Measurements from ENCODE around the gene IL36RN. TPM values are rescaled to one million over a fixed set of nuclear protein-coding genes. Genes with fewer than 3 reads are reported as not detected.

The IL36RN gene
- total RNA-seq, 1 donor from 2014 or later: not detected

DNA sequence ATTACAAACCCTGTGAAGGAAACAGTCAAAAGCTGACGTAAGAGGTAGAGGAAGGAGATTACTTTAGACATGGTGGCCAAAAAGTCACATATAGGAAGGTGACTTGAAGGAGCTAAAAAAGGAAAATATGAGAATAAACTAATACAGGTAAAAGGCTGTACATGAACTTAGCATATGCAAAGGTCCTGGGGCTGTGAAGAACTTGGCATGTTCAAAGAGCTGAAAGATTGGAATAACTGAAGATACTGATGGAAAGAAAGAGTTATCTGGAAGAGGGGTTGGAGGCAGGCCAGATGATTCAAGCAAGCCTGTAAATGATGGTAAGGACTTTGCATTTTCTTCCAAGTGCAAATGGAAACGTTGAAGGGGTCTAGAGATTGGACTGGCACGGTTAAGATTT lies 40.5 kb upstream of the IL36RN start:
- no peaks in the 10 kb centered on the region for H3K4me1 ChIP-seq
- H3K9me3 ChIP-seq: no peaks in the 10 kb centered on the region
- TF ChIP-seq, protein P1, sequence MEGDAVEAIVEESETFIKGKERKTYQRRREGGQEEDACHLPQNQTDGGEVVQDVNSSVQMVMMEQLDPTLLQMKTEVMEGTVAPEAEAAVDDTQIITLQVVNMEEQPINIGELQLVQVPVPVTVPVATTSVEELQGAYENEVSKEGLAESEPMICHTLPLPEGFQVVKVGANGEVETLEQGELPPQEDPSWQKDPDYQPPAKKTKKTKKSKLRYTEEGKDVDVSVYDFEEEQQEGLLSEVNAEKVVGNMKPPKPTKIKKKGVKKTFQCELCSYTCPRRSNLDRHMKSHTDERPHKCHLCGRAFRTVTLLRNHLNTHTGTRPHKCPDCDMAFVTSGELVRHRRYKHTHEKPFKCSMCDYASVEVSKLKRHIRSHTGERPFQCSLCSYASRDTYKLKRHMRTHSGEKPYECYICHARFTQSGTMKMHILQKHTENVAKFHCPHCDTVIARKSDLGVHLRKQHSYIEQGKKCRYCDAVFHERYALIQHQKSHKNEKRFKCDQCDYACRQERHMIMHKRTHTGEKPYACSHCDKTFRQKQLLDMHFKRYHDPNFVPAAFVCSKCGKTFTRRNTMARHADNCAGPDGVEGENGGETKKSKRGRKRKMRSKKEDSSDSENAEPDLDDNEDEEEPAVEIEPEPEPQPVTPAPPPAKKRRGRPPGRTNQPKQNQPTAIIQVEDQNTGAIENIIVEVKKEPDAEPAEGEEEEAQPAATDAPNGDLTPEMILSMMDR (IDR thresholded peaks at IDR 0.05): no peak
- H3K4me3 ChIP-seq: no peak overlapping the region
- no peaks in the 10 kb centered on the region for H3K27me3 ChIP-seq
- H3K27ac ChIP-seq: no peak overlapping the region
- H3K36me3 ChIP-seq: no peaks in the 10 kb centered on the region
- no peak for DNase-seq (ENCODE audit: low spot score in 2 of 2)
- intact Hi-C loops (cut with DNase I): no loop called here

DNA sequence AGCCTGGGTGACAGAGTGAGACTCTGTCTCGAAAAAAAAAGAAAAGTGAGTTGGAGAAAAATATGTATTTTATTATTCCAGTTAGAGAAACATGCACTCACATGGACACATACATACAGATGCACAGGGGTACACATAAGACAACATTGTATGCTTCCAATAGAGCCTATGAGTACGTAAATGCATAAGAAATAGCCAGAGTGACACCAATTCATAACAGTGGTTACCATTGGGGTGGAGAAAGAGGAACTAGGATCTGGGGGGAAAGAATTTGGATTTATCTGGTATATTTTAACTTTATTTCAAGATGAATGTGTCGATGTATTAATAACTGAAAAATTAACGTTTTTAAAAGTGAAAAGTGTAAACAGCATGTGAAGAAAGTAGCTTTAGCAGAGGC lies 37.7 kb upstream of the IL36RN start:
- Histone ChIP-seq H3K36me3 (no peaks in the 10 kb centered on the region), H3K27ac (no peak overlapping the region), H3K4me1 (no peaks in the 10 kb centered on the region), H3K27me3 (no peaks in the 10 kb centered on the region), H3K9me3 (no peaks in the 10 kb centered on the region), H3K4me3 (no peak overlapping the region)
- TF ChIP-seq, protein P1 (IDR thresholded peaks at IDR 0.05): no peak
- intact Hi-C loops (cut with DNase I): no loop called here
- no peak for DNase-seq (ENCODE audit: low spot score in 2 of 2)

DNA sequence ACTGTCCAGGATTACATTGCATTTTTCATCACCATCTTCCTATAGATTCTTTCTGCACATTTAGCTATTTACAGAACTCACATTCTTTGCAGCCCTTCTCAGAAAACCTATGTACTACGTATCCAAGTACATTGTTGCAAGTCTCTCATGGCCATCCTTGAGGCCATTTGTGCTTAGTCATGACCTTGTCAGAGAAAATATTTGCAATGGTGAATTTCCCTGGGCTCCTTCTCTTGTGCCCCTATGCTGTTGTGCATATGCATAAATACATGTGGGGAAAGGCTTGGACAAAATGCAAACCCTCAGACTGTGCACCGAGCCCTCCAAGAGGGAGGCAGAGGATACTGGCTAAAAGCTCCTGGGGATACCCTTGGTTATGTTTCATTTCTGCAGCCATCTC lies 34.2 kb upstream of the IL36RN start:
- no peak overlapping the region for H3K4me3 ChIP-seq
- no peaks in the 10 kb centered on the region for H3K27me3 ChIP-seq
- intact Hi-C loops (cut with DNase I): no loop called here
- no peak for DNase-seq (ENCODE audit: low spot score in 2 of 2)
- no peak overlapping the region for H3K27ac ChIP-seq
- no peaks in the 10 kb centered on the region for H3K9me3 ChIP-seq
- no peaks in the 10 kb centered on the region for H3K36me3 ChIP-seq
- H3K4me1 ChIP-seq: no peaks in the 10 kb centered on the region
- TF ChIP-seq, protein P1 (IDR thresholded peaks at IDR 0.05): no peak

DNA sequence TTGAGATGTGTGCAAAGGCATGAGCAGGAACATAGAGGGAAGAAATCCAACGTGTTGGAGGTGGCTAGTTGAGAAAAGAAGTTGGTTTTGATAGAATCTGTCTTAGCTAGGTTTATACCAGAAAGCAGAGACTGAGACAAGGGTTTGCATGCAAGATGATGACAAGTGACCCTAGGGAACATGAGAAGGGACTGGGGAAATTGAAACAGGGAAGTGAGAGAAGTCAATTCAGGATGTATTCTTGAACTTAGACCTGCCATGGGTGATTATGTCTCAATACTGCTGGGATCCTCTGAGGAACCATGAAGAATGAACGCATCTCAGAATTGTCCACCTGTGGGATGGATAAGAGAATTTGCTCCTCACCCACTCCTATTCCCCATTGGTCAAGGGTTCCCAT lies 33.3 kb upstream of the IL36RN start:
- DNase-seq (ENCODE audit: low spot score in 2 of 2): no peak
- Histone ChIP-seq H3K4me1 (no peaks in the 10 kb centered on the region), H3K27me3 (no peaks in the 10 kb centered on the region), H3K9me3 (no peaks in the 10 kb centered on the region), H3K27ac (no peak overlapping the region), H3K36me3 (no peaks in the 10 kb centered on the region), H3K4me3 (no peak overlapping the region)
- intact Hi-C loops (cut with DNase I): no loop called here
- TF ChIP-seq, protein P1 (IDR thresholded peaks at IDR 0.05): no peak

DNA sequence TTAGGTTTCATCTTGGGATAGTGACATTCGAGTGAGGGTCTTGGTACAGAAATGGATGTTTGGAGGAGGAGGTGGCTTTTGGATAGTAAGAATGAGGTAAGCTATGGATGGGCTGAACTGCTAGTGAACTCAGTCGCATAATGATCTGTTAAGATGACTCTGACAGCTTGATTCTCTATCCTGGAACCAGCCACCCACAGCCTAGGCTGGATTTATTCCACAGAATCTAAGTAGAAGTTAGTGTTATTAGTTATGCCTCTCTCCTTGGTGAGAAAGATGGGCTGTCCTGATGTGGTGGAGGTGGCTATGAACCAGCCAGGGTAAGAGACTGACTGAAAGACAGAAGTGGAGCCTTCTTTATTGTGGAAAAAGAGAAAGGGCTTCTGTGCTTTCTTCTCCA lies 31.3 kb upstream of the IL36RN start:
- Histone ChIP-seq H3K4me1 (no peaks in the 10 kb centered on the region), H3K27me3 (no peaks in the 10 kb centered on the region), H3K4me3 (no peak overlapping the region), H3K9me3 (no peaks in the 10 kb centered on the region), H3K27ac (no peak overlapping the region), H3K36me3 (no peaks in the 10 kb centered on the region)
- no peak for DNase-seq (ENCODE audit: low spot score in 2 of 2)
- TF ChIP-seq, protein P1 (IDR thresholded peaks at IDR 0.05): no peak
- intact Hi-C loops (cut with DNase I): no loop called here

DNA sequence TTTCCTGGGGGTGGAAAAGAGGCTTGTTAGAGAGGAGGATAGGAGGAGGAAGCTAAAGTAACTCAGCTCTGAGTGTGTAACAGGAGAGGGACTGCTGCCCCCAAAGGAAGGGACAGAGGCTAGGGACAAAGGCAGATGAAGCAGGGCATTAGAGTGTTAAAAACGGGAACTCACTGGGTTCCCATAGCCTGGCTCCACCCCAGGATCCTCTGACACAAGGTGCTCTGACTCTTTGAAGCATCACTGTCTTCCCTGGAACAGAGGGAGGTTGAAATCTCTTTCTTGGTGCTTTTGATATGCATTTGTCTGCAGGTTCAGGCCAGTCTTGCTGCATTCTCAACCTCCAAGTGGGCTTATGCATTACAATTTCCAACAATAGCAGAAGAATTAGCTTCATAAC lies 30.9 kb upstream of the IL36RN start:
- no peak overlapping the region for H3K27ac ChIP-seq
- no peak overlapping the region for H3K4me3 ChIP-seq
- intact Hi-C loops (cut with DNase I): no loop called here
- TF ChIP-seq, protein P1 (IDR thresholded peaks at IDR 0.05): no peak
- no peaks in the 10 kb centered on the region for H3K4me1 ChIP-seq
- no peaks in the 10 kb centered on the region for H3K36me3 ChIP-seq
- no peaks in the 10 kb centered on the region for H3K9me3 ChIP-seq
- no peaks in the 10 kb centered on the region for H3K27me3 ChIP-seq
- DNase-seq (ENCODE audit: low spot score in 2 of 2): no peak
